ENCODE results near the gene DRC1. TPM values are rescaled to one million over a fixed set of nuclear protein-coding genes. Genes with fewer than 3 reads are reported as not detected.

DRC1 gene
- polyA plus RNA-seq, 1 donor from 2014 or later, result 0.16 TPM

GRCh38 chr2:26395394-26395793 lies 6.3 kb upstream of the DRC1 start:
- no peaks in the 10 kb centered on the region for H3K27me3 ChIP-seq (ENCODE audit: insufficient read depth, low read depth, low read length)
- H3K9me2 ChIP-seq (ENCODE audit: insufficient read depth, low read length), result no peaks in the 10 kb centered on the region
- TF ChIP-seq CTCF (IDR thresholded peaks at IDR 0.05; ENCODE audit: poor library complexity, severe bottlenecking) (no peak), RAD21 (conservative IDR thresholded peaks at IDR 0.05) (no peak), REST (IDR thresholded peaks at IDR 0.05; ENCODE audit: borderline replicate concordance) (no peak), EP300 (conservative IDR thresholded peaks at IDR 0.05; ENCODE audit: poor library complexity, severe bottlenecking) (no peak), SMC3 (conservative IDR thresholded peaks at IDR 0.05; ENCODE audit: poor library complexity) (no peak), MXI1 (conservative IDR thresholded peaks at IDR 0.05; ENCODE audit: poor library complexity, severe bottlenecking) (no peak), POLR2AphosphoS5 (IDR thresholded peaks at IDR 0.05) (no peak), TAF1 (IDR thresholded peaks at IDR 0.05; ENCODE audit: low read depth) (no peak), EZH2 (IDR thresholded peaks at IDR 0.05; ENCODE audit: borderline replicate concordance, insufficient read depth, low read length, poor library complexity, severe bottlenecking) (no peak)
- no peak overlapping the region for H3K27ac ChIP-seq (ENCODE audit: low read length)
- no peak overlapping the region for H2AFZ ChIP-seq (ENCODE audit: low read depth, low read length)
- peaks cover 4% of the 10 kb centered on the region for H3K36me3 ChIP-seq (ENCODE audit: insufficient read depth, low read length)
- H3K9ac ChIP-seq (ENCODE audit: low read length), result no peak overlapping the region
- no peak overlapping the region for H3K4me3 ChIP-seq (ENCODE audit: low read length)
- H3K4me2 ChIP-seq (ENCODE audit: low read length), result no peak overlapping the region
- H3K9me3 ChIP-seq (ENCODE audit: low read length), result no peaks in the 10 kb centered on the region
- no peaks in the 10 kb centered on the region for H3F3A ChIP-seq (ENCODE audit: insufficient read depth, low read length, poor library complexity, severe bottlenecking)
- no peaks in the 10 kb centered on the region for H3K79me2 ChIP-seq (replicated peaks; ENCODE audit: insufficient read depth, low read length)
- H4K20me1 ChIP-seq (ENCODE audit: insufficient read depth), result no peaks in the 10 kb centered on the region

- Histone ChIP-seq H3K4me2 (ENCODE audit: low read length) (no peak overlapping the region), H3K9ac (ENCODE audit: low read length) (no peak overlapping the region), H3K27me3 (ENCODE audit: insufficient read depth, low read depth, low read length) (no peaks in the 10 kb centered on the region), H3K4me3 (ENCODE audit: low read length) (no peak overlapping the region), H3K27ac (ENCODE audit: low read length) (no peak overlapping the region), H3F3A (ENCODE audit: insufficient read depth, low read length, poor library complexity, severe bottlenecking) (no peaks in the 10 kb centered on the region), H4K20me1 (ENCODE audit: insufficient read depth) (no peaks in the 10 kb centered on the region), H3K36me3 (ENCODE audit: insufficient read depth, low read length) (no peaks in the 10 kb centered on the region), H3K79me2 (replicated peaks; ENCODE audit: insufficient read depth, low read length) (no peaks in the 10 kb centered on the region), H2AFZ (ENCODE audit: low read depth, low read length) (no peak overlapping the region), H3K9me2 (ENCODE audit: insufficient read depth, low read length) (no peaks in the 10 kb centered on the region), H3K9me3 (ENCODE audit: low read length) (no peaks in the 10 kb centered on the region)
- TF ChIP-seq MXI1 (conservative IDR thresholded peaks at IDR 0.05; ENCODE audit: poor library complexity, severe bottlenecking), result no peak
These were observed 4.9 kb upstream of the DRC1 start for GRCh38 chr2:26396734-26397298.

Data from neural cell (in vitro differentiated cells).